Cerebellar nuclear complex (tissue), 1 donor: ENCODE results near the gene AGBL3.
"Not testable (repeated sequence)": the region's sequence is repeated elsewhere in the genome, so short reads cannot be mapped to it uniquely, and the experiment has no call there.

Source experiments
- DNase-seq, 2 experiments: peaks; one replicate each; lab custom pipeline; 2025; lab: John Stamatoyannopoulos, UW

AGBL3 gene

DNA sequence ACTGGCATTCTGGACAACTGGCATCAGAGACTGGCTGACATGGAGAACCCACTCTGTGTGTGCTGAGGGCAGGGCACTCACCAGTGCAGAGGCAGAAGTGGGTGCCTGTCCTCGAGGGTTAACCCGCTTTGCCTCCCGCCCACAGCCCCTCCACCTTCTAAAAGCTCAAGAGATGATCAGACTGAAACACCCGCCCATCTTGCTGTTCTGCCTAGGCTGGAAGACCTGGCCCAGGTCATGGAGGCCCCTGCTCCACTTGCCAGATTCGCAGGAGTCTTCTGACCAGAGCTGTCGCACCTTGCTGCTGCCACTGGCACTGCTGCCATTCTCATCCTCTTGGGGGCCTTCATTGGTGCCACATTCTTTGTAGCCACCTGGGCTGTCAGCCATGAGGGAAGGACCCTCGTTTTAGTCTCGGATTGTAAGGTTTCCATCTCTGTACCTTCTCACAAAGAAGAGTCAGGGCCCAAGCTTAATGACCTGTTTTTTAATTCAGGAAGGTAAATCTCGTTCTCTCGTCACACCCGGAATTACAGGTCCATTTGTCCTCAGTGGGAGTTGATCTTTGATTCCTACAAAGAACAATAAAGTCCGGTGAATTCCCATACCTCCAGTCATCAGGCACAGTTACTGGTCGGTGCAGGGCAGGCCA, 182.3 kb downstream of the AGBL3 start:
- no peak for DNase-seq

DNA sequence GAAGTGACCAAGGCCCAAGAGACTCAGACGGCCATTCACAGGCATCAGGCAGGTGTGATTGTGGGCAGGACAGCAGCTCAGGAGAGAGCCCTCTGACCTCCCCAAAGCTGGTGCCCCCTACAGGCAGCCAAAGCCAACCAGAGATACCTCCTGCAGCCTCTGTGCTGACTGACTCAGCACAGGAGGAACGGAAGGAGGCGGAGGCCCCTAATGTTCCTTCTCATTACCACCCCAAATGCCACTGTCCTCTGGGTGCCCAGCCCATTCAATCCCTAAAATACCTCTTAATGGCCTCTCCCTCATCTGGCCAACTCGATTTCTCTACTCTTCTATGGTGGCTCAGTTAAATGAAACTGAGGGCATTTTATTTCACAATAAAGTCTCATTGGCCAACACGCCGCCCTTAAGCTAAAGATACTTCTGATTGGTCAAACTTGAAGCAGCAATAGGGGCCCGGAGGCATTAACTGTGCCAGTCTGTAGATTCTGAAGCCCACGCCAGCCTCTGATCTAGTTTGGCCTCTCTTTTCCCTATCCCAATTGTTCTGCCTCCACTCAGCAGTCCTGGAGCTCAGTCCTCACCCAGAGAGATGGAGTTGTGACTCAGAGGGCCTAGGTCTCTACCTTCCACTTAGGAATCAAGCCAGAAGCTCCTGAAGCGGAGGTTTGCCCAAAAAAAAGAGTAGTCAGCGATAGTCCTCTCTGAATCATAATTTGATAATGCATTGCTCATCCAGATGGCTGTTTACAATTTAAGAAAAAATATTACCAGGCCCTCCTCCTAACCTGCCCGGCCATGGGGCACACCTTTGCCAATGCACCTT, 183.0 kb downstream of the AGBL3 start:
- DNase-seq: no peak

DNA sequence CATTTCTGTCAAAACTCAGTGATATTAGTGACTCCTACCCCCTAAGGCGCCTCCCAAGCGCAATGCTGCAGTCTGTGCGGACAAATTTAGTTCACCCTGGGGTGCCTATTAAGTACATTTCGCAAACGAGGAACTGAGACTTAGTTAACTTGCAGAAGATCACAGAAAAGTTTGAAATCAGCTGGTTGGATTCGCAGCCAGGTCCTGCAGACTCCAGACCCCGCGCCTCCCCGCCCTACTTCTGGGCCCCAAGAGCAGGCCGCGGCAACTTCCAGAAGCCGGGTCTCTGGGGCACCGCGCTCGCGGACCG, 183.6 kb downstream of the AGBL3 start:
- no peak for DNase-seq

DNA sequence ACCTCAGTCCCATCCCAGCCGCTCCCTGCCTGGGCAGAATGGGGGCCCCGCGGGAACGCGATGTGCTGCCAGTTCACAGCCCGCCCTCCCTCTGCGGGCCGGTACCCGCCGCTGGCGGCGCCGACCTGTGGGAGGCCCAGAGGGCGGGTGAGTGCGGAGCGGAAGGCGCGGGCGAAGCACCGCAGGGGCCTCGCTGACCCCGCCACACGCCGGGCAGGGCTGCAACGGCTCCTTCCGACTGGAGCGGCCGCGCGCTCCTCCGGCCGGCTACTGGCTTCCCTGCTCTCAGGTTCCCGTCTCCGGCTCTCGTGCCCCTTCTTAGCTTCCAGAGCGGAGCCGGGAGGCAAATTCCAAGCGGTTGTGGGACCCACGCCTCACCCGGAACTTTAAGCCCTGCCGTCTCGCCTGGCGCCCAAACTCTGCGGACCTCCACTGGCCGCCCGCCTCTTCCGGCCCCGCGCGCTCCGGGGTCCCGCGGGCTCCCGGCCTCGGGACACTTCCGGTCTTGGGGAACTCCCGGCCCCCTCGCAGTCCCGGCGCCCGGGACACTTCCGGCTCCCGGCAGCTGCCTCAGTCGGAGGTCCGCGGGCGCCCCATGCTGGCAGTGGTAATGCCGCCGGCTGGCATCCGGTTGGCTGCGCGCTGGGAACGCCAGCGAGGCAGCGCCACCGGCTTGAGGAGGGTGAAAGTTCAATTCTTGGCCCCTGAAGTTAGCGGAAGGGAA, 184.1 kb downstream of the AGBL3 start, which contains the start of gene CYREN:
Gene CYREN, minus strand, starts transcription at position 434 of the 724 bp plus-strand sequence. CDS start 1,785 bp downstream, outside the sequence.
- DNase-seq: no peak

DNA sequence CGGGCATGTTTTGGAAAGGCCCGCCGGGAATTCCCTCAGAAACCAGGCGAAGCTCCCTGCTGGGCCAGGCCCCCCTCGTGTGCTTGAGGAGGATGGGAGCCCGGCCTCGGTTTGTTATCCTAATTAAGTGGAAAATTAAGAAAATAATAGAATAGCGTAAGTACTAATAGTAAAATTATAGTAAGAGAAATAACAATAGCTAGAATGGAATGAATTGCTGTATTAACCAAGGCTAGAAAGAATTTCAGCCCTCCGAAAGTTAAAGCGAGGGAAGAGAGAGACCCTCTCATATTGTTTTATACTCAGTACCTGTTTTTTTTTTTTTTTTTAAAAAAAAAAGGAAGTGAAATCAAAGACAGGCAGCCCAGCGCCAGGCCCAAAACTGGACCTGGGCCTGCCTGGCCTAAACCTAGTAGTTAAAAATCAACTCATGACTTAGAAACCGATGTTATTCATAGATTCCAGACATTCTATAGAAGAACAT, 184.7 kb downstream of the AGBL3 start:
- not testable (repeated sequence) for DNase-seq

DNA sequence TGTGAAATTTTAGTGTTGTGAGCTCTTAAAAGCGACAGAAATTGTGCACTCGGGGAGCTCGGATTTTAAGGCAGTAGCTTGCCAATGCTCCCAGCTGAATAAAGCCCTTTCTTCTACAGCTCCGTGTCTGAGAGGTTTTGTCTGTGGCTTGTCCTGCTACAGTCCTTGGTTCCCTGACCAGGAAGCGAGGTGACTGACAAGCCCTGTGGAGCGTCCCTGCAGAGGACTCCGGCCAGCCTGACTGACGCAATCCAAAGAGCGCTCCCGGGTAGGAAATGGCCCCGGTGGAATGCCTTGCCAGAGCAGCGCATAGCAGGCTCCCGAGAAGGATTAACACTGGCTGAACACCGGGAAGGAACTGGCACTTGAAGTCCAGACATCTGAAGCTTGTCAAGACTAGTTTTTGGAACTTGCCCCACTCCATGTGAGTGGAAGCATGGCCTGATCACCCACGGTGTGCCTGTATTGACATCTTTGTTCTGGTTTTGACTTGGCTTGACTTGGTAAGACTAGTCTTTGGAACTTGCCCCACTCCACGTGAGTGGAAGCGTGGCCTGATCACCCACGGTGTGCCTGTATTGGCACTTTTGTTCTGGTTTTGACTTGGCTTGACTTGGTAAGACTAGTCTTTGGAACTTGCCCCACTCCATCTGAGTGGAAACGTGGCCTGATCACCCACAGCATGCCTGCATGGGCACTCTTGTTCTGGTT, 185.4 kb downstream of the AGBL3 start:
- DNase-seq: not testable (repeated sequence)

DNA sequence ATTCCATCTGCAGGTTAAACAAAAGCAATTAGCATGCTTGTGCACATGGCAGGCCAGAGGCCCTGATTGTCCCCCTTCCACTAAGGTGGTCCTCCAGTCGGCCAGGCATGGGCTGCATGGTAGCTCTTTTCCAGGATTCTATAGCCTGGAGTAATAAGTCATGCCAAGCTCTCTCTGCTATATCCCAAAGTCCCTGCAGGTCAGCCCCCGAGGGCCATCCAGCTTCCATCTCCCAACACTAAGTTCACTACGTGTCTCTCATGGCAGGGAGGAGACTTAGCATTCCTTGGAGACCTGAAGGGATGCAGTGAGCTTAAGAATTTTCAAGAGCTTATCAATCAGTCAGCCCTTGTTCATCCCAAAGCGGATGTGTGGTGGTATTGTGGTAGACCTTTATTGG, 187.6 kb downstream of the AGBL3 start:
- DNase-seq: not testable (repeated sequence)

DNA sequence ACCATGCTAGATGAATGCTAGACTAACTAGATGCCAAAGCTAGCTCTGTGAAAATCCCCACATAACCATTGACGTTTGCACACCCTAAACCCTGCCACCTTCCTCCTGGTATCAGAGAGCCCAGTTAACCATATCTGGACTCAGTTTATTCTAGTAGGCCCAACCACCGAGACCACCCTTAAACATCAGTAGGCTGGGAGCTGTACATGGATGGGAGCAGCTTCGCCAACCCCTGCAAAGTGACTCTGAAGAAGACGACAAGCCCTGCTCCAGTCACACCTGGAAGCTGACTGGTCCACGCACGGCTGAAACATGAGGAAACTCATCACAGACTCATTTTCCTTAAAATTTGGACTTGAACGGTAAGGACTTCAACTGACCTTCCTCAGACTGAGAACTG, 188.6 kb downstream of the AGBL3 start:
- no peak for DNase-seq

DNA sequence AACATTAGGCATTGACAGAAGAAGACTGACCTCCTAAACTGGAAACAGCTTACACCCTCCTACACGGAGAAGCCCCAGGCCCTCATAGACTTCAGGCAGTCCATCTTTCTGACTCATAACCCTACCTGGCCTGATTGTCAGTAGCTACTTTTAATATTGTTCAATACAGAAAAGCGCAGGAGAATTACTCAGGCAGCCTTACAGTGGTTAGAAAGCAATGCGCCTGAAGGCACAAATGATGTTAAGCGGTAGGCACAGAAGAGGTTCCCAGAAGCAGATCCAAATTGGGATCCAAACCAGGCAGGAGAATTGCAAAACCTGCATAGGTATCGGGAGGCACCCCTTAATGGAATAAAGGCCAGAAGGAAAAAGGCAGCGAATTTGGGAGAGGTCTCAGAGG, 189.6 kb downstream of the AGBL3 start:
- no peak for DNase-seq

DNA sequence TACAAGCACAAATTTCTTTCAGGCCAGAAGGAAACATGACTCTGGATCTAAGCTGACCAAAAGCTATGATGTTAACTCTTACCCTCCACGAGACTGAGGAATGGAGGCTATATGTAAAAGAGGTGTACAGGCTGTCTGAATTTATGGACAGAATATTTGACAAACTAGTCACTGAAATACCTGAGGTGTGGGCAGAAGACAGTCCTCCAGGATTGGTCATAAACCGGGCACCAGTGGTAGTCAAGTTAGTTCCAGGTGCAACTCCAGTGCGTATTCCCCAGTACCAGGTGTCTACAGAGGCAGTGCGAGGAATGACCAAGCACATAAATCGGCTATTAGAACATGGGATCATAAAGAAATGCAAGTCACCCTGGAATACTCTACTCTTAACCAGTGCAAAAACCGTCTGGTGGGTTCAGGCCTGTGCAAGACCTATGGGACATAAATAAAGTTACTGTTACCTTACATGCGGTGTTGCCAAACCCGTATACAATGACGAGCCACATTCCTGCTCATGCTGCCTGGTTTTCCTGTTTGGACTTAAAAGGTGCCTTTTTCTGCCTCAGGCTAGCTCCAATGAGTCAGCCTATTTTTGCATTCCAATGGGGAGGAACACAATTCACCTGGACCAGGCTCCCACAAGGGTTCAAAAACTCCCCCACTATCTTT, 190.9 kb downstream of the AGBL3 start:
- DNase-seq: no peak

DNA sequence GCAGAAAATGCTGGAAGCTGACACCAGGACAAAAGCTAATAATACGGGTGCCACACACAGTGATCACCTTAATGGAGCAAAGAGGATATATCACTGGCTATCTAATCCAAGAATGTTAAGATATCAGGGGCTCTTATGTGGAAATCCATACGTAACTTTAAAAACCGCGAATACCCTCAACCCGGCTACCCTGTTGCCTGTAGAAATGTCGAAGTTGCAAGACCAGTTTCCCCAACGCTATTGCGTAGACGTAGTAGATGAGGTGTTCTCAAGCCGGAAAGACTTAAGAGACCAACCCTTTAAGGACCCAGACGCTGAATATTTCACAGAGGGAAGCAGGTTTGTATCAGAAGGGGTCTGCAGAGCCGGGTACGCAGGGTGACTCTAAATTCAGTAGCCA, 192.1 kb downstream of the AGBL3 start:
- DNase-seq: no peak

DNA sequence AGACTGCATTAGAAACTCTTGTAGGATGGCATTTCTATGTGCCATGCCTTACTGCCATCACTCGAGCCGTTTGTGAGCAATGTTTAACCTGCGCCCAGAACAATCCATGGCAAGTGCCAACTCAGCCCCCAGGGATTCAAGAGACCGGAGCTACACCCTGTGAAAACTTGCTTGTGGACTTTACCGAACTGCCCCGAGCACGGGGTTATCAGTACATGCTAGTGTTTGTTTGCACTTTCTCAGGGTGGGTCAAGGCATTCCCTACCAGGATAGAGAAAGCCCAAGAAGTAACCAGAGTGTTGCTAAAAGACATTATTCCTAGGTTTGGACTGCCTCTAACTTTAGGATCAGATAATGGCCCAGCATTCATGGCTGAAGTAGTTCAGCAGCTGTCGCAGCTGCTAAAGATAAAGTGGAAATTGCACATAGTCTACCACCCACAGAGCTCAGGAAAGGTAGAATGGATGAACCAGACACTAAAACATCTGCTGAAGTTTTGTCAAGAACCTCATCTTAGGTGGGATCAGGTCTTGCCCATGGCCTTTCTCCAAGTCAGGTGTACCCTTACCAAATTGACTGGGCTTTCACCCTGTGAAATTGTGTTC, 193.1 kb downstream of the AGBL3 start:
- DNase-seq: no peak

DNA sequence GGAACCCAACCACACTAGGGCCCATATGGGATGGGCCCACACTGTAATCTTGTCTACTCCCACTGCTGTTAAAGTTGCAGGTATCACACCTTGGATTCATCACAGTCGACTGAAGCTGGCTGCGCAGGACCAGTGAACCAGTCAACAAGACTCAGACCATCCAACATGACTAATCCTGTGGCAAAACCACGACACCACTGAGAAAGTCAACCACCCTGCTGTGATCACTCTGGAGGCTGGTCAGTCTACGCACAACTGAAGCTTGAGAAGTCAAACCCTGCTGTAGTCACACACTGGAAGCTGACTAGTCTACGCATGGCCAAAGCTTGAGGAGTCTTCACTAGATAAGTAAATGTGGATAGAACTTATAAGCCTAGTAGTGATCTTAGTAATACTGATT, 193.8 kb downstream of the AGBL3 start:
- DNase-seq: no peak

DNA sequence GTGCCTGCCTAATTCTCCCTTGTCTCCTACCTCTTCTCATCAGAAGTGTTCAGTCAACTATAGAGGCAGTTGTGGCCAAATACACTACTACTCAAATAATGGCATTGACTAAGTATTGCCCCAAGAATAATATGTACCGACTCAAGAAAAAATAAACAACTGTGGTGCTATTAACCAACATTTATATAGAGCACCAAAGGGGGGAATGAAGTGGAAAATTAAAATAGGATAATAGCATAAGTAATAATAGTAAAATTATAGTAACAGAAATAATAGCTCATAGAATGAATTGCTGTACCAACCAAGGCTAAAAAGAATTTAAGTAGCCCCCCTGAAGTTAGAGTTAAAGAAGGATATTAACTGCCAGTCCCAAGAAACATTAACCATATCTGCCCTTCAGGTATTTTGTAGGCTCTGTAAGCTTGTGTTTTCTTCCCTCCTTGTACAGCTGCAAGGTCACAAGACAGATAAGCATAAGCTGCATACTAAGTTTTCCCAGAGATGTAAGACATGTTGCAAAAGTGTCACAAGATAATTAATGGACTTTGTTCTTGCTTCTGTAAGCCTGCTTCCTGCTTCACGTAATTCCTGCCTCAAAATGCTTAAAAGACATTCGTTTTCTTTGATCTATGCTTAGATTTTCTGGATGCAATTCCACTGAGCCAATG, 195.1 kb downstream of the AGBL3 start:
- no peak for DNase-seq

DNA sequence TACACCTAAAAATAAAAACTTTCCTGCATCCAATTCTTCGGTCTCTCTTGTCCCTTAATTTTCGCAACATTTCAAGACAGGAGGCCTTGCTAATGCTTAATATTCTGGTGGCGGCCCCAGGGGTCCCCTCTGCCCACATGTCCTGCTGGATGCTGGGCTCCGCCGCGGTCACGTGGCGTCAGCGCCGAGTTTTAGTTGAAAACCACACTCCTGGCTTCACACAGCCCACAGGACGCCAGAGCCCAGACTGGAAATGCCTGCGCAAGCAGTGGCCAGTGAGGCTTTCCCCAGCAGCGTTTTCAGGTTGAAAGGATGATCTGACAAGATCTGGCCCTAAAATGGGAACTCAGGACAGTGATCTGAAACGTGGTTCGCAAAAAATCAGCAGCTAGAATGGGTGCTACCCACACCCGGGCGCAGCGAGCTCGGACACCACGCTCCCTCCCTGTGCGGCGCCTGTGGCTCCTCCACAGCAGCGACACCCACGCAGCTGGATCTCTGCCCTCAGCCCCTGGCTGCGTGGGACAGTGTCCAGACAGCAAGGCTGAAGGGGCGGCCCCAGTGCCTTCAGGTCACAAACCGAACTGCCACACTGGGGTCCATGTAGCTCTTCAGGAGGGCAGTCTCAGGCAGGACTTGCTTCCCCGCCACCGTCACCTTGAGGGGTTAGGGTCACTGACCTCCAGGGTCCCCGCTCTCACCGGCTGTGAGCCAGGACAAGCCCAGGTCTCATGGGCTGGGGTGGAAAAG, 195.8 kb downstream of the AGBL3 start:
- DNase-seq: no peak

DNA sequence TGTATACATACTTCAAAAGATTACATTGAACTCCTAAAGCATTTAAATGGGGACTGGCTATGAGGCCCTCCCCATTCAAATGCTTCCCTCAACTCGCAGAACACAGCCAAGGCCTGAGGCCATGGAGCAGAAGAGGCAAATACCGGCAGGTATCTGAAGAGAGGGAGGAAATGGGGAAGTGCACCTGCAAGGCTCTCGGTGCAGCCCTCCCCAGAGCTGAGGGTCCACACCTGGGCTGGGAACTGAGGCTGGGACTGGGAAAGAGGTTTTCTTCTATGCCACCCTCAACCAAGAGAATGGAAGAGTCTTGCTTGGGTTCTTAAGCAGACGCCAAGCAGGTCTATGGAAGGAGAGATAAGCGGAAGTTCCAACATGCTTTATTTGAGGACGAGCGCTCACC, 197.2 kb downstream of the AGBL3 start:
- no peak for DNase-seq

DNA sequence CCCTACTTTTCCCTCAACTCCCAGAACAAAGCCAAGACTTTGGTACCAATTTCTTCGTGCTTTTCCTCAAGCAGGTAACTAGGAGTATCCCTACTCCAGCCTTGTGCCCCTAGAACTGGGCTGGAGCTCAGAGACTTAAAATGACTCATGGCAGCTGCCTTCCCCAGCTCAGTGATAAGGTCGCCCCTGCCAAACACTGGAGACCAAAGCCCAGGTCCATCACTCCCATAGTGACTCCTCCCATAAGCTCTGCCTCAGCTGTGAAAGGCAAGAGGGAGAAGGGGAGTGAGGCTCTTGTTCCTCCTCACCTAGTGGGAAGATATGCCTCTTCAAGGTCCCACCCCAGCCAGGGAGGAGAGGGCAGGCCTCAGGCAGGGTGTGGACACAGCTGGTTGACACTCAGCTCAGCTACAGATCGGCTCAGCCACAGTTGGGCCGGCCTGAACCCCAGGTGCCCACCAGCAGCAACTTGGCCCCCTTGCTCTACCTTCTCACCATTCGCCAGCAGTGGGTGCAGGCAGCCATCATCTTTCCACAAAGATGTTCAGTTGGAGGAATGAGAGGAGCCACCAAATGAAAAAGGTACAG, 198.0 kb downstream of the AGBL3 start:
- DNase-seq: no peak
